H1 (cell line): ENCODE data around the gene THUMPD3. TPM values are rescaled to one million over a fixed set of nuclear protein-coding genes. Genes with fewer than 3 reads are reported as not detected.

Source experiments
- CBX8 ChIP-seq: fragments of 300-800, 300-1000 bp; sonication (generic); IDR thresholded peaks from 2 replicates; pipeline ENCODE4 v1.7.1; 2016; ENCODE audit warnings: low read depth, low read length, borderline replicate concordance
- HDAC6 ChIP-seq: IDR thresholded peaks from one replicate; pipeline ENCODE4 v1.7.1; 2012; ENCODE audit warnings: low read depth, mild to moderate bottlenecking, inconsistent platforms, low read length, moderate library complexity
- JUND ChIP-seq: IDR thresholded peaks from 2 replicates; pipeline ENCODE4 v1.6.1; 2011; ENCODE audit warnings: mild to moderate bottlenecking, improper control_type of control experiment, low read length
- polyA plus RNA-seq, 7 experiments: library from polyadenylated mRNA; depleted of rRNA in 3 of 7; stranded (reverse) in 5 of 7; unstranded in 2 of 7; fragments of >200 nt in 5 of 7; fragments of 200-250 nt in 2 of 7; gene quantifications; 1 replicate in 5 of 7; 2 replicates in 1 of 7; 4 replicates in 1 of 7; pipeline versions ENCODE4 v1.2.1 to v1.2.3, GENCODE V29; 2011 to 2013; ENCODE audit warnings: missing spikeins in 2 of 7, mixed read lengths in 2 of 7
- total RNA-seq: library from RNA; stranded (reverse); fragmentation: NEBNext Ultra II Directional; extraction: Animal tissue kit (Norgen Biotek cat#: 25700); gene quantifications from 2 replicates; pipeline ENCODE4 v1.2.1, GENCODE V29; 2021
- TF ChIP-seq, protein P1 (sequence below): IDR thresholded peaks from 2 replicates; pipeline ENCODE4 v1.6.1; 2011; ENCODE audit warnings: low read length, improper control_type of control experiment

THUMPD3 gene
- total and polyA plus RNA-seq, 2 of the 8 experiments (the other 6 are each of a cell fraction or from before 2014, with no cell fraction given), result 26.7 to 68.9 TPM

DNA sequence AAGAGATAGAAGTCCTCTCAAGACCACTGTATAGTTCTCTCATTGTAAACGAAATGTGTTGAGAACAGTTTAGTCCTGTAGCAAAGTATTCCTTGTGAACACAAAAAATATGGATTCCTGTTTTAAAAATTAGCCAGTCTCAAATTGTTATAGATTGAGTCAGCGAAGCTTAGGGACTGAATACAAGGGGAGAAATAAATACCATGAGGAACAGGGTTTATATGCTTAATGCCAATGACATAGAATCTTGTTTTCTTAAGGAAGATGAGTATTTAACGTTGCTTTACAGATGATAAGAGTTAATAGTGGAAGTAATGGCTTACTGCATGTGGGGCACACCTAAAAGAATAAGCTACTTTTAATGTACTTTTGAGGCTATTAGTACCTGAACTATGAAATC is 72.5 kb downstream of the THUMPD3 start (continued):
- TF ChIP-seq JUND (no peak), HDAC6 (no peak), CBX8 (no peak)
- TF ChIP-seq, protein P1, sequence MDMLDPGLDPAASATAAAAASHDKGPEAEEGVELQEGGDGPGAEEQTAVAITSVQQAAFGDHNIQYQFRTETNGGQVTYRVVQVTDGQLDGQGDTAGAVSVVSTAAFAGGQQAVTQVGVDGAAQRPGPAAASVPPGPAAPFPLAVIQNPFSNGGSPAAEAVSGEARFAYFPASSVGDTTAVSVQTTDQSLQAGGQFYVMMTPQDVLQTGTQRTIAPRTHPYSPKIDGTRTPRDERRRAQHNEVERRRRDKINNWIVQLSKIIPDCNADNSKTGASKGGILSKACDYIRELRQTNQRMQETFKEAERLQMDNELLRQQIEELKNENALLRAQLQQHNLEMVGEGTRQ, result no peak

Other genes starting within 250 kb of the THUMPD3 start
- 9.4 and 11.4 TPM in 2 replicates for gene SRGAP3, start 113.4 kb upstream of the THUMPD3 start, total RNA-seq
- 5.8 and 7.1 TPM in 2 replicates for gene SRGAP3, start 113.4 kb upstream of the THUMPD3 start, polyA plus RNA-seq (2011; rRNA removed)
- 223 and 234 TPM in 2 replicates for gene SETD5, start 34.6 kb downstream of the THUMPD3 start, total RNA-seq
- 98.2 and 108 TPM in 2 replicates for gene SETD5, start 34.6 kb downstream of the THUMPD3 start, polyA plus RNA-seq (2011; rRNA removed)
- 16.9 and 20.9 TPM in 2 replicates for gene LHFPL4, start 190.8 kb downstream of the THUMPD3 start, total RNA-seq
- 5.0 and 5.5 TPM in 2 replicates for gene LHFPL4, start 190.8 kb downstream of the THUMPD3 start, polyA plus RNA-seq (2011; rRNA removed)